GM12878 (cell line): ENCODE results near the gene LRR1. TPM values are rescaled to one million over a fixed set of nuclear protein-coding genes. Genes with fewer than 3 reads are reported as not detected.
A peak's percentile ranks its signal among the peaks of the same experiment; 100 is the strongest.

ENCODE experiments used
- ATAC-seq: fragments of 200-7000 bp; cut with Tn5 transposase; 3 replicates; pipeline ENCODE4 v1.9.1; 2020; ENCODE audit warnings: mild to moderate bottlenecking, moderate library complexity
- BruUV-seq: library from RNA; stranded (reverse); fragments of 400-500 nt; replicated peaks from 2 replicates; lab custom pipeline; 2021; lab: Mats Ljungman, UMichigan
- CTCF ChIA-PET: fragments of 300-600 bp; sonication (Branson Sonifier 250); formaldehyde crosslinking; extraction: SDS; loops from one replicate; lab custom pipeline; 2021; ENCODE audit warnings: inconsistent platforms; lab: Yijun Ruan, JAX
- POLR2A ChIA-PET: fragments of 350-600 bp; formaldehyde crosslinking; extraction: SDS; loops from one replicate; lab custom pipeline; 2021; ENCODE audit warnings: inconsistent platforms; lab: Charles Lee
- RAD21 ChIA-PET: fragments of 300-600 bp; sonication (Branson Sonifier 250); formaldehyde crosslinking; loops from one replicate; lab custom pipeline; 2023; ENCODE audit warnings: antibody characterized with exemption; ENCODE audit not compliant: unreplicated experiment; lab: Charles Lee
- SMC1A ChIA-PET: fragments of 300-600 bp; sonication (Branson Sonifier 250); formaldehyde crosslinking; loops from one replicate; lab custom pipeline; 2023; ENCODE audit not compliant: unreplicated experiment, uncharacterized antibody; lab: Charles Lee
- DNase-seq: peaks from one replicate; pipeline ENCODE4 v3.0.0-alpha.2; 2011; ENCODE audit warnings: low read depth, low spot score
- FAIRE-seq: peaks from 3 replicates; lab custom pipeline; 2011; peaks lifted over from hg19 to GRCh38; lab: Jason Lieb, UNC
- H2AFZ ChIP-seq: 2 replicates; pipeline ENCODE4 v1.6.0; 2011; ENCODE audit warnings: low read depth, low read length, control low read depth; ENCODE audit not compliant: control insufficient read depth
- H3K27ac ChIP-seq: 2 replicates; pipeline ENCODE4 v1.5.1; 2011; ENCODE audit warnings: control low read depth; ENCODE audit not compliant: control insufficient read depth, insufficient read depth
- H3K27me3 ChIP-seq, 2 experiments: replicated peaks in 1 of 2; 2 replicates each; pipeline versions ENCODE4 v1.6.0 to v1.6.1; 2011; ENCODE audit warnings: low read length in 1 of 2; ENCODE audit not compliant: control insufficient read depth in 2 of 2, insufficient read depth in 2 of 2
- H3K36me3 ChIP-seq, 2 experiments: 2 replicates each; pipeline ENCODE4 v1.5.1; 2011; ENCODE audit warnings: low read length in 1 of 2; ENCODE audit not compliant: control insufficient read depth in 2 of 2, insufficient read depth in 2 of 2
- H3K4me1 ChIP-seq: 2 replicates; pipeline ENCODE4 v1.6.1; 2011; ENCODE audit warnings: mild to moderate bottlenecking, low read length, moderate library complexity, mixed read lengths; ENCODE audit not compliant: control insufficient read depth, insufficient read depth
- H3K4me2 ChIP-seq: 2 replicates; pipeline ENCODE4 v1.6.0; 2011; ENCODE audit warnings: control low read depth; ENCODE audit not compliant: control insufficient read depth, insufficient read depth
- H3K4me3 ChIP-seq: fragments of 200-600 bp; sonication (generic); 2 replicates; pipeline ENCODE4 v1.5.1; 2016
- H3K79me2 ChIP-seq: 2 replicates; pipeline ENCODE4 v1.6.0; 2011; ENCODE audit warnings: low read length; ENCODE audit not compliant: control insufficient read depth, insufficient read depth
- H3K9ac ChIP-seq: 2 replicates; pipeline ENCODE4 v1.8.0; 2011; ENCODE audit warnings: low read length, control low read depth, mixed read lengths; ENCODE audit not compliant: control insufficient read depth, insufficient read depth
- H3K9me3 ChIP-seq: replicated peaks from 3 replicates; pipeline ENCODE4 v1.5.1; 2011; ENCODE audit warnings: mild to moderate bottlenecking, low read length; ENCODE audit not compliant: control insufficient read depth, insufficient read depth
- H4K20me1 ChIP-seq: 2 replicates; pipeline ENCODE4 v1.6.0; 2011; ENCODE audit not compliant: control insufficient read depth, insufficient read depth
- ETV6 ChIP-seq, 2 experiments: fragments of 450-650 bp in 1 of 2; IDR thresholded peaks in 1 of 2; conservative IDR thresholded peaks in 1 of 2; 2 replicates each; pipeline ENCODE4 v1.6.1; 2014; ENCODE audit warnings: antibody characterized with exemption in 1 of 2, borderline replicate concordance in 1 of 2, low read depth in 1 of 2, mild to moderate bottlenecking in 1 of 2, moderate library complexity in 1 of 2
- POLR2A ChIP-seq: IDR thresholded peaks from 2 replicates; pipeline ENCODE4 v1.6.1; 2011; ENCODE audit warnings: low read depth, mild to moderate bottlenecking, low read length
- RFX5 ChIP-seq: IDR thresholded peaks from 2 replicates; pipeline ENCODE4 v1.6.1; 2011; ENCODE audit warnings: low read depth, low read length, improper control_type of control experiment
- RUNX3 ChIP-seq: IDR thresholded peaks from 2 replicates; pipeline ENCODE4 v1.6.1; 2012; ENCODE audit warnings: low read length, inconsistent platforms
- YY1 ChIP-seq: IDR thresholded peaks from 2 replicates; pipeline ENCODE4 v1.6.1; 2011; ENCODE audit warnings: low read depth, mild to moderate bottlenecking, low read length
- WGBS: methylation state at CpG from one replicate; pipeline ENCODE4 v1.1.6; 2016; ENCODE audit warnings: low lambda C conversion rate; ENCODE audit not compliant: insufficient replicate concordance, insufficient coverage; ENCODE audit errors: missing lambda C conversion rate; 5-methylcytosine and 5-hydroxymethylcytosine counted together
- in situ Hi-C: fragments of 300-500 bp; cut with MboI; formaldehyde crosslinking; loops from 9 replicates; pipeline ENCODE4 v1.14.3; 2018; ENCODE audit warnings: mixed read lengths
- intact Hi-C: fragments of 100-400 bp; cut with micrococcal nuclease; formaldehyde crosslinking; loops from one replicate; pipeline ENCODE4 v1.14.2; 2022; ENCODE audit not compliant: unreplicated experiment
- polyA plus RNA-seq, 11 experiments: library from polyadenylated mRNA; depleted of rRNA in 4 of 11; unstranded in 6 of 11; stranded (reverse) in 5 of 11; fragments of >200 nt; fragmentation: Nextera tagmentation in 4 of 11; fragmentation: Illumina TruSeq in 1 of 11; extraction: Ambion mirVana in 4 of 11; extraction: Trizol in 1 of 11; gene quantifications; 1 replicate in 1 of 11; 2 replicates in 10 of 11; pipeline versions ENCODE4 v1.2.1 to v1.2.3, GENCODE V29; 2011 to 2016; ENCODE audit warnings: inconsistent platforms in 2 of 11, missing spikeins in 2 of 11, low read depth in 1 of 11
- total RNA-seq, 4 experiments: library from RNA; depleted of rRNA in 3 of 4; stranded (reverse); fragments of >200 nt in 3 of 4; fragmentation: Illumina TruSeq in 1 of 4; extraction: Trizol in 1 of 4; gene quantifications; 2 replicates each; pipeline versions ENCODE4 v1.2.1 to v1.2.3, GENCODE V29; 2013 to 2021
- TF ChIP-seq, protein P1 (sequence below): fragments of 450-650 bp; IDR thresholded peaks from 2 replicates; pipeline ENCODE4 v1.6.1; 2016; ENCODE audit warnings: mild to moderate bottlenecking

Gene LRR1
- total and polyA plus RNA-seq, 10 of the 15 experiments (the other 5 are each of a cell fraction or from before 2014, with no cell fraction given) = 36.9 to 110 (median 53.1) TPM

DNA sequence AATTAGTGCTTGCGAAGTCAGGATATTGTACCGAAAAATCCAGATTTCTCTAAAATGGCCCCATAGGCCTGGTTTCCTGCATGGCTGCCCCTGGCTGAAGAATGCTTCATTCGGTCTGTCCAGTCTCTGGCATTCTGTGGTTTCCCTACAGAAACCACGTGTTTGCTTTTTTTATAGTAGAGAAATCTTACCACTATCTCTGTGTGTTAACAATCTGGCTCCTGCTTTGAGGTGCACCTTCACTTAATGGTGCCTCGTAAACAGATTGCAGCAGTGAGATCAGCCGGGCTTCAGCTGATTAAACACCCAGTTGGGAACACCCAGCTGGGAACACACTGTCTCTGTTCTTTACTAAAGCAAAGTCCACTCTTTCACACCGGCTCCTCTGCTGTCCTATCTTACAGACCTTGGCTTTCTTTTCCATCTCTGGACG is 43.0 kb downstream of the LRR1 start:
- ChIA-PET SMC1A (interaction anchor here (1.4 to 1.9 kb wide), 2 partner anchors 134 to 211 kb away, joined by 3 to 5 read pairs; partner anchors contain the start of gene NEMF), POLR2A (no interaction called here), CTCF (no interaction called here), RAD21 (interaction anchor here (1.4 kb wide), 1 partner anchor 126 kb away, joined by 4 read pairs; the partner anchor contains the start of gene KLHDC2)
- 60% methylated on average over 8 of the region's 8 CpGs for WGBS
- H3K9me3 ChIP-seq = no peaks in the 10 kb centered on the region
- H3K27me3 ChIP-seq = no peaks in the 10 kb centered on the region
- ATAC-seq (peak; percentile 66), FAIRE-seq (no peak), DNase-seq (no peak)
- intact Hi-C loops = no loop called here
- no peak overlapping the region for H3K9ac ChIP-seq
- no TSS peak for BruUV-seq
- no peak overlapping the region for H3K4me3 ChIP-seq
- H3K79me2 ChIP-seq = peaks cover 26% of the 10 kb centered on the region
- no peak for TF ChIP-seq RFX5
- TF ChIP-seq RUNX3 = peak; percentile 66; the same call in 1 of the 2 replicates
- TF ChIP-seq POLR2A = no peak
- TF ChIP-seq, protein P1, sequence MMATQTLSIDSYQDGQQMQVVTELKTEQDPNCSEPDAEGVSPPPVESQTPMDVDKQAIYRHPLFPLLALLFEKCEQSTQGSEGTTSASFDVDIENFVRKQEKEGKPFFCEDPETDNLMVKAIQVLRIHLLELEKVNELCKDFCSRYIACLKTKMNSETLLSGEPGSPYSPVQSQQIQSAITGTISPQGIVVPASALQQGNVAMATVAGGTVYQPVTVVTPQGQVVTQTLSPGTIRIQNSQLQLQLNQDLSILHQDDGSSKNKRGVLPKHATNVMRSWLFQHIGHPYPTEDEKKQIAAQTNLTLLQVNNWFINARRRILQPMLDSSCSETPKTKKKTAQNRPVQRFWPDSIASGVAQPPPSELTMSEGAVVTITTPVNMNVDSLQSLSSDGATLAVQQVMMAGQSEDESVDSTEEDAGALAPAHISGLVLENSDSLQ = no peak
- peak; percentile 52; the same call in 1 of the 2 replicates for TF ChIP-seq YY1
- TF ChIP-seq ETV6 (conservative IDR thresholded peaks at IDR 0.05 in 1 of 2, IDR thresholded peaks at IDR 0.05 in 1 of 2; ENCODE audit: borderline replicate concordance in 1 of 2, low read depth in 1 of 2) = no peak
- in situ Hi-C loops = no loop called here
- H4K20me1 ChIP-seq = no peaks in the 10 kb centered on the region
- peaks cover 13% of the 10 kb centered on the region for H3K4me1 ChIP-seq
- H2AFZ ChIP-seq = no peak overlapping the region; the same call in 1 of the 2 replicates
- no peak overlapping the region for H3K27ac ChIP-seq
- peak overlapping the region; percentile 39 for H3K4me2 ChIP-seq
- peaks cover 0 to 8% of the 10 kb centered on the region in 2 experiments; a peak in 1 of 4 replicates for H3K36me3 ChIP-seq
